GM19438 (cell line): ENCODE data around the gene TCP11.
"Not testable (repeated sequence)": the region's sequence is repeated elsewhere in the genome, so short reads cannot be mapped to it uniquely, and the experiment has no call there.

ENCODE experiments used
- ATAC-seq: cut with Tn5 transposase; IDR thresholded peaks from one replicate; pipeline ENCODE4 v1.9.1; 2021; ENCODE audit warnings: low read depth; ENCODE audit not compliant: unreplicated experiment

Gene TCP11

DNA sequence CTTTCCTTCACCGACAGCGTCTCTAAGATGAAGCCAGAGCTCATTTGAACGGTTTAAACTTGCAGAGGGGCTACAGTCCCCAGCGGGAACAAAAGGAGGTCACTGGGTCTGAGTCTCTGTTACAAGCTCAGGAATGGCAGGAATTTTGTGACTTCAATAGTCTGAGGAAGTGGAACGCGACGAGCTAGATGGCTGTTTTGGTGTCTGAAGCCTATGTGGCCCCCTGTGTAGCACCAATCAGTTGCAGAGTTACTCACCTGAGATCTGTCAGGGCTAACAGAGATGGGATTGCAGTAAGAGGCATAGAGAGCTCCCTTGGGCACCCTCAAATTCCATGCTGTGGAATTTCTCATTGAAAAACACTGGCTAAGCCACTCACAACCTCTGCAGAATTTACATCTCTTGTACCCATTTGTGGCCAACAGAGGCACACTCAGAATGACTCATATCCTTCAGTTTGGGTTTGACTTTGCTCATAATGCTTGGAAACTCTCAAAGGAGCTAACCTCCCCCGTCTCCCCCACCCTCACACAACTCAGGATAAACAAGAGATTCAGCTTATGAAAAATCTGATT, 7.1 kb upstream of the TCP11 start:
- ATAC-seq = no peak

DNA sequence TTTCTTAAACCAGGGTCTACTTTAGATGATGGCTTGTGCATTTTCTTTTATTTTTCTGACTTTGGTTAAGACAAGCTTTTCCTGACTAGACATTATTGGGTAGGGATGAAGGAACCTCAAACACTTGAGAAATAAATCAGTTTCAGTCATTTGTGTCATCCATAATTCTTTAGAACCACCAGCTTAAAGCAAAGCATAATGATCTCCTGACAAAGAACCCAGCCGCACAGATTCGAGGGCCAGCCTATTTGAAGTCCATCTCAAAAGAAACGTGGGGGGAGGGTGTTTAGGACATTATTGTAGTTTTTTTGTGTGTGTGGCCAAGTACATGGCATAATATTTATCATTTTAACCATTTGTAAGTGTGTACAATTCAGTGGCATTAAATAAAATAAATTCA, 6.3 kb upstream of the TCP11 start:
- ATAC-seq = no peak

DNA sequence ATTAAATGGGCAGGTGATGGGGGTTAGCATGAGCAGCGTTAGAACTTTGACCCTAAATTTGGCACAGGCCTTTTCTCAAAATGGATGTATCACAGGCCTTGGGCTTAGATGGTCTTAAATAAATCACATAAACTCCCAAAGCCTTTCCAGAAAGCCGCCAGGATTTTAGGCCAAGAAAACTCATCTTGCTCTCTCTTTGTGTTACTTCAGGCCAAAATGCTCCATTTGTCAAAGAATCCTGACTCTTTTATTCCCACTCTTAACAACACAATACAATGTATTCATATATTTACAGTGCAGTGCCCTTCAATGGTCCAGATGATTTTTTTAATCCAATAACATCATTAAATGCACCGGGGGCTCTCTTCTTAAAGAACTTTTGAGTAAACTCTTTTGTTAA, 5.9 kb upstream of the TCP11 start:
- ATAC-seq = no peak

DNA sequence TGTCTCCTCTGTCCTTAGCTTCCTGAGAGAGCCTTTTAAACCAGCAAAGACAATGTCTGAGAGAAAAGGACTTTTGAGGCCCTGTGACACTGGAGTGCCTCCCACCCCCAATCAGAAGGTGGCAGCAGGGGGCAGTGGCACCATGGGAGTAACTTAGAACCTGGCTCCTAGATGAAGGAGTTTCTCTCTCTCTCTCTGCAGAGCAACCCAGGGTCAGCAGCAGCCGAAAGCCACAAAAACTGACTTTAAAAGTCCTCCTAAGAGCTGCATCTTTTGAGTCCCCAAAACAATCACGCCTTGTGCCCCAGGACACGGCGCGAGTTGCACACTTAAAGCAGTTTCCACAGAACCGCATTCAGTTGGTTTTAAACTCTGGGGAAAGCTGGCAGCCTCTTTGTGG, 5.3 kb upstream of the TCP11 start:
- ATAC-seq = no peak

DNA sequence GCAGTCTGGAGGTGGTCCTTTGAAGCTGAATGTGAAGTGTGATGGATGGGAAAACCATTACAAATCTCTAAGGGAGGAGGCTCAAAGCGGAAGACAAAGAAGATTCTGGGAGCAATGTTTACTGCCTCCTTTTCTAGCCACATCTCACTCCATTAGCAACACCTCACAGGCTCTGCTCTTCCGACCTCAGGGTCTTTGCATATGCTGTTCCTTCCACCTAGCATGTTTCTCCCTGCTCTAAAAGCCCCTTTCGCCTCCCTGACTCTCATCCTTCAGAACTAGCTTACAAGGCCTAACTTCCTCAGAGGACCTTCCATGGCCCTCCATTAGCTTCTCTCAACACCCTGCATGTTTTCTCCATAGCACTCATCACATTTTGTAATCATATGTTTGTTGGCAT, 4.6 kb upstream of the TCP11 start:
- no peak for ATAC-seq

DNA sequence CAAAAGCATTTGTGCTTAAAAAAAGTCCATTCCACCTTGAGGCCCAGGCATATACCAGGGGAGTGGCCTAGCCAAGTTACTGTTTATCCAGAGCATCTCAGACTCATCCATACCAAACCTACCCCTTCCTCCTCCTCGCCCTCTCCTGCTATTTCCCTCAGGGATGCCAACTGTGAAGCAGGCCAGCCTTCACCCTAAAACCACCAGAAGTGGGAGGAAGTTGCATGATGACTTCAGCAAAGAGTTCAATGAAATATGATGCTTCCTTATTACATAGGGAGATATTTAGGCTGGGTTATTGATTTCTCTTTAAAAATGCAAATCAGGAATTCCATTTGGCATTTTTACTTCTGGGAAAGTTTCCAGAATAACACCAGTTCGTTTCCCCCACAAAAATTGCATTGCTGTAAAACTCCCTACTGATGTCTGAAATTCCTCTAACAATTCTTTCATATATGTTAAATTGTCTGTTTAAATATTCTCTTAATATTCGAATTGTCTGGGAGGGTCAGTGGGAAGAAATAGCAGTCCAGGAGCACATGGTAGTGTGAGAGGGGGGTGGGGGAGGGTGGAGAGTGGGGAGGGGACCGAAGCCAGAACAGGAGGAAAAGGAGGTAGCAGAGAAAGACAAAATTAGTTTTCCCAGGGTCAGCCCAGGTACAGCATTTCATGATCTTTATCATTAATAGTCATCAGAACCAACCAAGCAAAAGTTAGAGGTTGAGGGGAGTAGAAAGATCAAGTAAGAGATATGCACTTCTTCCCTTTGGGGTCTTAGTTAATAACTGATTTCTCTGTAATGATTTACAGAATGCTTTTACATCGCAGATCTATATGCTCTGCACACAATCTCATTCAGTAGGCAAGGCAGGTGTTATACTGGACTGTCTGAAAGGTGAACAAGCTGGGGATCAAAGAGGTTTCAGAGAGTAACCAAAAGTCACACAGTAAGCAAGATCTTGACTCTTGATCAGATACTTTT, 1.7 kb upstream of the TCP11 start:
- no peak for ATAC-seq

DNA sequence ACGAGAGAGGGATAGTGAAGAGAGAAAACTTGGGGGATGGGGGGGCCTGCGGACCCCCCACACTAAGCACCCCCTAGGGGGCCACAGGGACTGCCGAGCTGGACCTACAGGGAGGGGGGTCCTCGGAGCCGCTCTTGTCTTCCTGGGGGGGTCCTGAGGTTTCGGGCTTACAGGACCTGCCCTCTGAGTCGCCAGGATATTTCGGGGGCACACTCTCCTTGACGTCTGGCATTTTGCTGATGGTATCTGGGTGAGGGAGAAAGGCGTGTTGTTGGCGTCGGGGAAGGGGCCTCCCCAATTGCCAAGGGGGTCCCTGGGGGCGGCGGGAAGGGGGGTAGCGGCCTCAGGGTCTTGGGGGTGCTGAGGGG, 516 bp downstream of the TCP11 start:
- ATAC-seq = no peak

DNA sequence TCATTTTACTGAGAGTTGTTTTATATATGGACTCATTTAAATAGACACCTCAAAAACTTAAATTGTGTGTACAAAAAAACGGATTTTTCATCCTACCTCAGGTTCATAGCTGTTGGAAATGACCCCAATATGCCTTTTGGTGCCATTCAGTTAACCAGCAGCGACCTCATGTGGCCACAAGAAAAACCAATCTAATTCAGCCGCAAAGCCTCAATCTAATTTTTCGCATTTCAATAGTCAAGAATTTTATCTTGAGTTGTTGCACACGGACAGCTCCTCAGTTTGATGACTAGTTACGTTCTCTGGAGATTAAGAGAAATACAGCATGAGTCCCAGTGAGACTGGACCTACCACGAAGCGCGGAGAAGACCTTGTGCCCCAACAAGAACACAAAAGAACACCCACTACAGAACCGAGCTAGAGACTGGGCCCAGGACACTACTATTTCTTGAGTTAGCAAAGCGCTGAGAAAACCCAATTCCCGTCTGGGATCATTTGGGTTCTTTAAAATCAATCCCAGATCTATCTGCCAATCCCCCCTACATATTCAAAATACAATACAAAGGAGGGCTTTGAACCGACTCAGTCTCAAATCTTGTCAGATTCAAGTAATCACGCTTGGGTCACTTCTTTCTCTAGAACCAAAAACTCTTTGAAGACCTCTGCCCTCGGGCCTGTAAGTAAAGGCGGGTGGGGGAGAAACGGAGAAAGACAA, 1.1 kb downstream of the TCP11 start:
- no peak for ATAC-seq

DNA sequence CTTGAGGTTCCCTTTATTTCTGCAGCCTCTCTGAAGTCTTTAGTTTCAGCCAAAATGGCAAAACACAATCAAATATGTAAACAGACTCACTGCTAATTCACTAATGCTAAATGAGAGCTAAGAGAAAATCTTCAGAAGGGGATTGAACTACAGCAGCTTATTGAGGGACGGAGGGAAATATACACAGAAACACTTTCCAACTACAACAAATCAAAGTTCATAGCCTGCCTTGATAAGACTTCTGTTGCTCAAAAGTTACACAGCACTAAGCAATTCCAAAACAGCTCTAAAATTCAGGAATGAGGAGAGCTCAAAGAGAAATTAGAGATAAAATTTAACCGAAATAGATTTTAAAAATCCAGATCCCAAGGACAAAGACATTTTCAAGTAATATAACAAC, 1.7 kb downstream of the TCP11 start:
- ATAC-seq = no peak

DNA sequence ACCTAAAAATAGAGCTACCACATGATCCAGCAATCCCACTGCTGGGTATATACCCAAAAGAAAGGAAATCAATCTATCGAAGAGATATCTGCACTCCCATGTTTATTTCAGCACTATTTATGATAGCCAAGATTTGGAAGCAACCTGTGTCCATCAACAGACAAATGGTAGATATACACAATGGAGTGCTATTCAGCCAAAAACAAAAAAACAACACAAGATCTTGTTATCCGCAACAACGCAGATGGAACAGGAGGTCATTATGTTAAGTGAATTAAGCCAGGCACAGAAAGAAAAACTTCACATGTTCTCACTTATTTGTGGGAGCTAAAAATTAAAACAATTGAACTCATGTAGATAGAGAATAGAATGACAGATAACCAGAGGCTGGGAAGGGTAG, 2.9 kb downstream of the TCP11 start:
- ATAC-seq = not testable (repeated sequence)

DNA sequence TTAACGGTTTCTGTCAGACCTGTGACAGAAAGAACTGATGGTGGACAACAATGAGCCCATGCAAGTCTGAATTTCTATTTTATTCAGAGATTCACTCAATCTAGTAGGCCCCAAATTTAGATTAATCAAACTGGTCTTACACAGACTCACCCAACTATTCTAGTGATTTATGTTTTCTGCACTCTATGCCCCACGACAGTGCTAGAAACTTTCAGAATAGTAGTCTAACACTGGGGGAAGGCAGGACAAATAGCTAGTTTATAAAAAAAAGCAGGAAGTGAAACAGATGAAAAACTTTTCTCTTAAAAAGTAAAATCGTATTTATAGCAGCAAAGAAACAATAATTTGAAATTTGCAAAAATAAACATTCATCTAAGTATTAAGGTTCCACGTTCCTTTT, 5.0 kb downstream of the TCP11 start:
- no peak for ATAC-seq

DNA sequence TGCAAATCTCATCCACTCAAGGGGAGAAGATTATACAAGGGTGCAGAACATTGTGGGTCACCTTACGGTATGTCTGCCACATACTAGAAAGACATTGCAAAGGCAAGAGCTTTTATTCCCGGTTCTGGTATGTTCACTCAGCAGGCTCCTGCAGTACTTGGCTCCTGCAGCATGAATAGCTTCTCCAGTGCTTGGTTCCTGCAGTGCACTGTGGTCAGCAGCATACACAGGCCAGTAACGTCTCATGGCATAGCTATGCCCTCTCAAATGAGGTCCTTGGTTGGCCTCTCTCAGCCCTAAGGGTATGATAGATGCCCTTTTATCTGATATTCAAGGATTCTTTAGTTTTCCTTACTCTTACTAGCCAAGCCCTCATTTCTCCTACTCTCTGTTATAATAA, 12.6 kb downstream of the TCP11 start:
- ATAC-seq = no peak

DNA sequence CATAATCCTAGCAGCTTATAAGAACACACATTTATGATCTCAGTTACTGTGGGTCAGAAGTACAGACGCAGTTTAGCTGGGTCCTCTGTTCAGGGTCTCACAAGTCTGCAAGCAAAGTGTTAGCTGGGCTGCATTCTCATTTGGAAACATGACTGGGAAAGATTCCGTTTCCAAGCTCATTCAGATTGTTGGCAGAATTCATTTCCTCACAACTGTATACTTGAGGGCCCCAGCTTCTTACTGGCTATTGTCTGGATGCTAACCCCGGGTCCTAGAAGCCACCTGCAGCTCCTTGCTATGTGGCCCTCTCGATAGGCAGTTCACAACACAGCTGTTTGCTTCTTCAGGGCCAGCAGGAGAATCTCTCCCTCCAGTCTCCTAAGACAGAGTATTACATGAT, 13.1 kb downstream of the TCP11 start:
- no peak for ATAC-seq

DNA sequence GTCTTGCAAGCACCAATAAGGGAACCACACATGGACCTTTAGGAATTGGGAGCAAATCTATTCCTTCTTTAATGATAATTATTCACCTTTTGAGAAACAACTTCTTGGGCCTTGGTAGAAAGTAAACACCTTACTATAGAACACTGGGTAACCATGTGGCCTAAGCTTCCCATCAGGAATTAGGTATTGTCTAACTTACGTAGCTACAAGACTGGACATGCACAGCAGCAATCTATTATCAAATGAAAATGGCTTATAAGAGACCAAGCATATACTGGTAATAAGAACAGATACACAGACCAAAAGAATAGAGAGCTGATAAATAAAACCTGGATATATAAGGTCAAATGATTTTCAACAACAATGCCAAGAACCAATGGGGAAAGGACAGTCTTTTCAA, 16.8 kb downstream of the TCP11 start:
- no peak for ATAC-seq

DNA sequence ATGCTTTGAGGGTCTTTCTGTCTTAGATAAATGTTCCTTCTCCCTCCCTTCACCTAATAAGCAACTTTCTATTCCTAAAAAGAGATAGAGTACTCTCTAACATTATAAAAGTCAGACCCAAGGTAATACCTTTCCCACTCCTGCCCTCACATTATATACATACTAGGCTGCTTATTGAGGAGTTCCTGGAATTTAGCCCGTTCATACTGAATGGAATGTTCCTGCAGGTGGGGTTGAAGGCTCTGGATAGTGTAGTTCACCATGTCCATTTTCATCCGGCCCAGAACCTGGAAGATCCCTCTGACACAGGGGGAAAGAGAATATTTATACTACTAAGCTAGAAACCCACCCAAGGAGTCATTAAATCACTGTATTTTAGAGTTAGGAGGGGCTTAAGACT, 20.4 kb downstream of the TCP11 start:
- no peak for ATAC-seq

DNA sequence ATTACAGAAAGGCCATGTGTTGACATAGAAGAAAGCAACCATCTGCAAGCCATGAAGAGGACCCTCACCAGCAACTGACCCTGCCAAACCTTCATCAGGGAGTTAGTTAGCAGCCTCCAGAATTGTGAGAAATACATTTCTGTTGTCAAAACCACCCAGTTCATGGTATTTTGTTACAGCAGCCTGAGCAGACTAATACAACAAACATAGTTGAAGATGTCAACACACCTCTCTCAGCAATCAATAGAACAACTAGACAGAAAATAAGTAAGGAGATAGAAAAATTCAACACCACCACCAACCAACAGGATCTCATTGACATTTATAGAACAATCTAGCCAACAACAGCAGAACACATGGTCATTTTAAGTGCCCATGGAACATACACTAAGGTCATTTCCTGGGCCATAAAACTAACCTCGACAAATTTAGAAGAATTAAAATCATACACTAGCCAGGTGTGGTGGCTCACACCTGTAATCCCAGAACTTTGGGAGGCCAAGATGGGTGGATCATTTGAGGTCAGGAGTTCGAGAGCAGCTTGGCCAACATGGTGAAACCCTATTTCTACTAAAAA, 32.7 kb downstream of the TCP11 start:
- ATAC-seq = no peak

DNA sequence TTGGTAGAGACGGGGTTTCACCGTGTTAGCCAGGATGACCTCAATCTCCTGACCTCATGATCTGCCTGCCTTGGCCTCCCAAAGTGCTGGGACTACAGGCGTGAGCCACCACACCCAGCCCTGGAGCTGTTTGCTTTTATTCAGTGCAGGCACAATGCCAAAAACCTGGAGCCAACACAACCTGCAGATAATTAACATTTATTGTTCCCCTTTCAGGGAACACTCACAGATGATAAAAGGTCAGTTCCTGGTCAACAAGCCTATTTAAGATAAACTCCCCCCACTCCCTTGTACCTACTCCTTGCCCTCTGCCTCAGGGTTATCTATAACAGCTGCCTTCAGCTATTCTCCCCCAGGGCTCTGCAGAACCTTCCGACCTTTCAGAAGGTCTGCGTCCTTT, 33.4 kb downstream of the TCP11 start:
- not testable (repeated sequence) for ATAC-seq

DNA sequence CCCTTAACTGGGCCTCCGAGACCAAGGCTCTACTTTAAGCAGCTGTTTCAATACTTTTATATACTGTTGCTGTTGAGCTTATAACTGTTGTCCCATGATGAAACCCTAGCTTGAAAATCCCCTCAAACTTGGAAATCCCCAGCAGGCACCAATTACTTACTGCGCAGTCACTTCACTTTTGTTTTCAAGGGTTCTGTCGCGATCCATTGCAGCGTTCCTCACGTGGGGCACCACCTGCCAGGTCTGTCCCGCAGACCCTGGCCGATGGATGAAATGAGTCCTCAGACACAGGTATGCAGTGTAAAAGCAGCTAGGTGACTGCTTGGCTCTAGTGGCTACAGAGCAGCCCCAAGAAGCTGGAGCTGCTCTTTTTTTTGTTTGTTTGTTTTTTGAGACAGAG, 33.9 kb downstream of the TCP11 start:
- ATAC-seq = not testable (repeated sequence)

DNA sequence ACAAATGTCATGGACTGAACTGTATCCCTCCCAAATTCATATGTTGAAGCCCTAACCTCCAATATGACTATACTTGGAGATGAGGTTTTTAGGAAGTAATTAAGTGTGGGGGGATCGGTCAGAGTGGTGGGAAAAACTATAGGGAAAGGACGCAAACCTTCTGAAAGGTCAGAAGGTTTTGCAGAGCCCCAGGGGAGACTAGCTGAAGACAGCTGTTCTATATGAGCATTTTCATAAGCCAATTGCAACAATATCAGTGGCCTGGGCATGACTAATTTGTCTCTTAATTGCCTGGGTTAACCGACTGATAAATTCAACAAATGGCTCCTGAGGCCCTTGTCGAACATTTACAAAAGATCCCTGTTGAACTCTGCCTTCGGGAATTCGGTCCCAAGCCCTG, 35.1 kb downstream of the TCP11 start:
- not testable (repeated sequence) for ATAC-seq

DNA sequence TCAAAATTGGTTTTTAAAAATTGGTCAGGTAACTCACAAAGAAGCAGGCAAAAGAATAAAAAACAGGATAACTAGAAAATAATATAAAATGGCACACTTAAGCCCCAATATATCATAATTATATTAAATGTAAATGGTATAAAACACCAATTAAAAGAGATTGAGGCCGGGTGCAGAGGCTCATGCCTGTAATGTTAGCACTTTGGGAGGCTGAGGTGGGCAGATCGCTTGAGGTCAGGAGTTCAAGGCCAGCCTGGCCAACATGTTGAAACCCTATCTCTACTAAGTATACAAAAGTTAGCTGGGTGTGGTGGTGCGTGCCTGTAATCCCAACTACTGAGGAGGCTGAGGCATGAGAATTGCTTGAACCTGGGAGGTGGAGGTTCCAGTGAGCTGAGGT, 36.1 kb downstream of the TCP11 start:
- no peak for ATAC-seq

DNA sequence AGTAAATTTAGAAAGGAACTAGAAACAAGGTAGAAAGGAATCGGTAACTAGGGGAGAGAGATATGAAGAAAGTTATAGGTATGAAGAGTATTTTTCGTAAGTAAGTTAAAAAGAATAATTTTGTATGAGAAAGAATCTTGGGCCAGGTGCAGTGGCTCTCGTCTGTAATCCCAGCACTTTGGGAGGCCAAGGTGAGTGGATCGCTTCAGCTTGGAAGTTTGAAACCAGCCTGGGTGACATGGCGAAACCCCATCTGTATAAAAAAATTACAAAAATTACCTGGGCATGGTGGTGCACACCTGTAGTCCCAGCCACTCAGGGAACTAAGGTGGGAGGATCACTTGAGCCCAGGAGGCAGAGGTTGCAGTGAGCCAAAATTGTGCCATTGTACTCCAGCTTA, 42.0 kb downstream of the TCP11 start:
- no peak for ATAC-seq
